Left lung (tissue), 10 donors: ENCODE data around the gene AFF2. TPM values are rescaled to one million over a fixed set of nuclear protein-coding genes. Genes with fewer than 3 reads are reported as not detected.

ENCODE experiments used
- ATAC-seq: fragments of 200-7000 bp; cut with Tn5 transposase; one replicate; pipeline ENCODE4 v1.9.1; 2020; ENCODE audit warnings: moderate library complexity
- DNase-seq, 4 donors: peaks; one replicate each; pipeline ENCODE4 v3.0.0-alpha.2; 2013 to 2020
- H3K27ac ChIP-seq, 2 donors: fragments of 200-600 bp; sonication (generic) in 1 of 2; one replicate each; pipeline versions ENCODE4 v1.5.0 to v1.8.0; 2020 to 2021
- H3K27me3 ChIP-seq, 2 donors: fragments of 200-600 bp; sonication (generic) in 1 of 2; one replicate each; pipeline versions ENCODE4 v1.5.0 to v1.8.0; 2020 to 2021
- H3K36me3 ChIP-seq, 2 donors: fragments of 200-600 bp; sonication (generic) in 1 of 2; one replicate each; pipeline versions ENCODE4 v1.5.0 to v1.8.0; 2020 to 2021
- H3K4me1 ChIP-seq, 2 donors: fragments of 200-600 bp; one replicate each; pipeline ENCODE4 v1.8.0; 2021
- H3K4me3 ChIP-seq, 2 donors: fragments of 200-600 bp; sonication (generic) in 1 of 2; one replicate each; pipeline versions ENCODE4 v1.5.0 to v1.8.0; 2020 to 2021; ENCODE audit warnings: mild to moderate bottlenecking in 1 of 2
- H3K9me3 ChIP-seq, 2 donors: fragments of 200-600 bp; sonication (generic) in 1 of 2; one replicate each; pipeline versions ENCODE4 v1.5.0 to v1.8.0; 2020 to 2021
- intact Hi-C, 2 donors: fragments of 100-400 bp; cut with DNase I; formaldehyde crosslinking; loops; one replicate each; pipeline versions ENCODE4 v1.11.2 to v1.14.2; 2022
- polyA plus RNA-seq, 6 donors: library from polyadenylated mRNA; unstranded; fragments of 120-200 nt; gene quantifications; one replicate each; pipeline ENCODE4 v1.2.1, GENCODE V29; 2013; ENCODE audit not compliant: insufficient read length in 6 of 6
- total RNA-seq, 2 donors: library from RNA; stranded (reverse); fragmentation: NEBNext Ultra II Directional; extraction: Animal tissue kit (Norgen Biotek cat#: 25700); gene quantifications; one replicate each; pipeline ENCODE4 v1.2.1, GENCODE V29; 2021
- TF ChIP-seq, protein P1 (sequence below), 2 donors: fragments of 200-600 bp; sonication (generic) in 1 of 2; IDR thresholded peaks; one replicate each; pipeline versions ENCODE4 v1.5.0 to v1.8.0; 2021; ENCODE audit warnings: antibody characterized with exemption in 2 of 2
- donor health status: DM: no; HTN: yes; CAD: no.
- donor health status: DM: no; HTN: no; CAD: no.

Gene AFF2
- total and polyA plus RNA-seq, 8 donors = 4.8 to 10.2 (median 5.7) TPM

DNA sequence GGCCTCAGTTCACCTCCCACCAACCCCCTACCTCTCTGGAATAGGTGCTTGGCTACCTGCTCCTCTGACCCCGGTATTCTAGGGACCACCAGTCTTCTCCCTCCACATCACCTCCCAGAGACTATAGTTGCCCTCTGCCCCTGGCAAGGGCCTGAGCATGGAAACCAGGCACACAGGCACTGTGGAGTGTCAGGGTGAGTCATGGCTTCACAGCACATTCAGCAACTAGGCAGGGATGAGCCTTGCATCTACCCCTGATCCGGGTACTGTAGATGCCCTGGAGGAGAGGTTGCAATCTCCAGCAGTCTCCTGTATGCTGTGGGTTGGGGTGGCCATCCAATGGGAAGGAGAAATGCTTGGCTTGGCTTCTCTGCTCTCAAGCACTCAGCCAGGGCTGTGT, 532.0 kb downstream of the AFF2 start:
- Histone ChIP-seq H3K36me3 (no peaks in the 10 kb centered on the region), H3K4me1 (no peaks in the 10 kb centered on the region), H3K9me3 (no peaks in the 10 kb centered on the region)

DNA sequence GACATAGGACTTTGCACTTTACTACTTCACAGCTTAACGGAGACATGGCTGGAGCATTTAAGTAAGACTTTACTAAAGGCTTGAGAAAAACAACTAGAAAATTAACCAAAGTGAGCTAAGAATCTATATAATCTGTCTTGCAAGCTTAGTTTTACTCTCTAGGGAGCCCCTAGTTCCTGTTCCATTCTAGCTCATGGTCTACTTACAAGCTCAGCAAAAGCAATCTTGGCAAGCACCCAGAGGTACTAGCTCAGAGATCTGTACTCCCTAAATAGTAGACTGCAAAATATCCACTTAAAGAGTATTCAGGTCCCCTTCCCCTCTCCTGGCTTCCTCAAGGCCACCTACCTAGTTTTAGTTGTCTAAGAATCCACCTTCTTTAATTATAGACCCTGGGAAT, 535.7 kb downstream of the AFF2 start:
- Histone ChIP-seq H3K4me1 (no peaks in the 10 kb centered on the region), H3K36me3 (no peaks in the 10 kb centered on the region), H3K9me3 (no peaks in the 10 kb centered on the region), H3K4me3 (no peak overlapping the region), H3K27me3 (no peaks in the 10 kb centered on the region), H3K27ac (no peak overlapping the region)
- TF ChIP-seq, protein P1, sequence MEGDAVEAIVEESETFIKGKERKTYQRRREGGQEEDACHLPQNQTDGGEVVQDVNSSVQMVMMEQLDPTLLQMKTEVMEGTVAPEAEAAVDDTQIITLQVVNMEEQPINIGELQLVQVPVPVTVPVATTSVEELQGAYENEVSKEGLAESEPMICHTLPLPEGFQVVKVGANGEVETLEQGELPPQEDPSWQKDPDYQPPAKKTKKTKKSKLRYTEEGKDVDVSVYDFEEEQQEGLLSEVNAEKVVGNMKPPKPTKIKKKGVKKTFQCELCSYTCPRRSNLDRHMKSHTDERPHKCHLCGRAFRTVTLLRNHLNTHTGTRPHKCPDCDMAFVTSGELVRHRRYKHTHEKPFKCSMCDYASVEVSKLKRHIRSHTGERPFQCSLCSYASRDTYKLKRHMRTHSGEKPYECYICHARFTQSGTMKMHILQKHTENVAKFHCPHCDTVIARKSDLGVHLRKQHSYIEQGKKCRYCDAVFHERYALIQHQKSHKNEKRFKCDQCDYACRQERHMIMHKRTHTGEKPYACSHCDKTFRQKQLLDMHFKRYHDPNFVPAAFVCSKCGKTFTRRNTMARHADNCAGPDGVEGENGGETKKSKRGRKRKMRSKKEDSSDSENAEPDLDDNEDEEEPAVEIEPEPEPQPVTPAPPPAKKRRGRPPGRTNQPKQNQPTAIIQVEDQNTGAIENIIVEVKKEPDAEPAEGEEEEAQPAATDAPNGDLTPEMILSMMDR (IDR thresholded peaks at IDR 0.05) = no peak
- intact Hi-C loops = no loop called here
- DNase-seq (peak in 1 of 4 donors; percentile 6), ATAC-seq (no peak)

More for the DNA sequence above, 532.0 kb downstream of the AFF2 start:
- no peak overlapping the region for H3K27ac ChIP-seq
- H3K4me3 ChIP-seq = no peak overlapping the region
- ATAC-seq = no peak
- intact Hi-C loops = no loop called here
- H3K27me3 ChIP-seq = no peaks in the 10 kb centered on the region
- no peak for DNase-seq
- TF ChIP-seq, protein P1 (IDR thresholded peaks at IDR 0.05) = no peak

DNA sequence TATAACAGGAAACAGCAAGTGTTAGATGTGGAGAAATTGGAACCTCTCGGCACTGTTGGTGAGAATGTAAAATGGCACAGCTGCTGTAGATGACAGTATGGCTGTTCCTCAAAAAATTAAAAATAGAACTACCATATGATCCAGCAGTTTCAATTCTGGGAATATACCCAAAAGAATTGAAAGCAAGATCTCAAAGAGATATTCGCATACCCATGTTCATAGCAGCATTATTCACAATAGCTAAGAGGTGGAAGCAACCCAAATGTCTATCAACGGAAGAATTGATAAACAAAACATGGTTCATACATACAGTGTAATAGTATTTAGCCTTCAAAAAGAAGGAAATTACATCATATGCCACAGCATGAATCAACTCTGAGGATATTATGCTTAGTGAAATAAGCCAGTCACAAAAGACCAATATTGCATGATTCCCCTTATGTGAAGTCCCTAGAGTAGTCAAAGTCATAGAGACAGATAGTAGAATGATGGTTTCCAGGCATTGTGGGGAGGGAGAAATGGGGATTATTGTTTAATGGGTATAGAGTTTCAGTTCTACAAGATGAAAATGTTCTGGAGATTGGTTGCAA, 537.0 kb downstream of the AFF2 start:
- no peaks in the 10 kb centered on the region for H3K36me3 ChIP-seq
- H3K4me3 ChIP-seq = no peak overlapping the region
- intact Hi-C loops = no loop called here
- no peaks in the 10 kb centered on the region for H3K27me3 ChIP-seq
- ATAC-seq (no peak), DNase-seq (peak in 1 of 4 donors; percentile 21)
- TF ChIP-seq, protein P1 (IDR thresholded peaks at IDR 0.05) = no peak
- no peaks in the 10 kb centered on the region for H3K9me3 ChIP-seq
- no peaks in the 10 kb centered on the region for H3K4me1 ChIP-seq
- no peak overlapping the region for H3K27ac ChIP-seq

DNA sequence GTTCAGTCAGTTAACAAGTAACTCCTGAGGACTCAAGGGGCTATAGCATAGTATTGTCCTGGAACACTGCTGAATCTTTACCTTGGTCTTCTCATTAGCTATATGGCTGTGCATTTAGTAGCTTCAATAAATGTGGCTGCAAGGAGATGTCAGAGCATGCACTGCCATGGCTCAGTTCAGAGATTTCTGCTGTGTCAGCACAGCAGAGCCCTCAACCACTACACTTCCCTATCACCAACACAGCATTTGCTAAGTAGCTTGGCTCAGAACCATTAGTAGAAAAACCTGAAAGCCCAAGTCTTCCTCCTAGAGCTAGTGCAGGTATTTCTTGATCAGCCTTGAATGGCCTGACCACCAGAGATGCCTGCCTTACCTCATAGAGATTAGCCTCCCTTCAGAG, 538.6 kb downstream of the AFF2 start:
- TF ChIP-seq, protein P1 (IDR thresholded peaks at IDR 0.05) = no peak
- ATAC-seq = no peak
- no peaks in the 10 kb centered on the region for H3K36me3 ChIP-seq

DNA sequence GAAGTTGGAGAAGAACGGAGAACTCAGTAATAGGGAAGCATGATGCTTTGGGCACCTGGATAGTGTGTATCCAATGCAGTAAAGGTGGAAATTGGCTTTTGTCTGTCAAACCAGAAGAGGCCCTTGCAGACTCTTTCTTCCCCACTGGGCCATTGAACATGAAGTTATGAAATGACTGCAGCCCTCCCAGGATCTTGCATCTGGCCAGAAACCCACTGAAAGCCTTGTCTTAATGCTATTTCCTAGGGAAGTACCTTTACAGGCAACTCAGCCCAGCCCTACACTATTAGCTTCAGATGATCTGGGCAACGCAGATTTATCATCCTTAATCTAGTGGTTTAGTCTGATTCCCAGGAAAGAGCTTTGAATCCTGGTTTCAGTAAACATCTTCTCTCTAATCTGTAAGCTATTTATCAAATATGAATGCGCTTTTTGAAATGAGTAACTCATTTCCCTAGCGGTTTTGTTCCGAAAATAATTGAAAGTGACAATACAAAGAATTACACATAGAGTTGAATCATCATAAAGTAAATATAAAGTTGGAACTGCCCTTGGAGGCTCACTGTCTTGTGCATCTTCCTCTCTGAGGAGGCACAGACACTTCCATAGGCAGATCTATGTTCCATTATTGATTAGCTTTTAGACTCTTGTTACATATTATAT, 540.6 kb downstream of the AFF2 start:
- H3K9me3 ChIP-seq = no peaks in the 10 kb centered on the region
- H3K27ac ChIP-seq = no peak overlapping the region
- H3K4me3 ChIP-seq = no peak overlapping the region
- ATAC-seq (no peak), DNase-seq (no peak)
- intact Hi-C loops = no loop called here
- H3K36me3 ChIP-seq = no peaks in the 10 kb centered on the region
- no peaks in the 10 kb centered on the region for H3K27me3 ChIP-seq
- TF ChIP-seq, protein P1 (IDR thresholded peaks at IDR 0.05) = no peak
- H3K4me1 ChIP-seq = no peaks in the 10 kb centered on the region

More for the DNA sequence above, 538.6 kb downstream of the AFF2 start:
- Histone ChIP-seq H3K27ac (no peak overlapping the region), H3K27me3 (no peaks in the 10 kb centered on the region), H3K9me3 (no peaks in the 10 kb centered on the region), H3K4me1 (no peaks in the 10 kb centered on the region), H3K4me3 (no peak overlapping the region)
- intact Hi-C loops = no loop called here
- DNase-seq = no peak
